ENCODE results near the gene NPR2. TPM values are rescaled to one million over a fixed set of nuclear protein-coding genes. Genes with fewer than 3 reads are reported as not detected.

NPR2 gene
- total and polyA plus RNA-seq, 2 donors (not counting 3 experiments of a cell fraction or from before 2014, with no cell fraction given): 16.4 to 25.6 TPM

GRCh38 chr9:35834260-35835215, 43.1 kb downstream of the NPR2 start:
- no peak for DNase-seq (ENCODE audit: low read depth, low spot score)
- Histone ChIP-seq H3K9ac (replicated peaks; ENCODE audit: extremely low read depth, insufficient read depth, low read length) (no peak overlapping the region), H3K27ac (ENCODE audit: insufficient read depth, low read depth, low read length) (no peak overlapping the region), H3K9me3 (replicated peaks; ENCODE audit: control insufficient read depth, insufficient read depth, low read length) (no peaks in the 10 kb centered on the region), H3K4me3 (replicated peaks in 1 of 3; ENCODE audit: insufficient read depth in 1 of 3, low read depth in 1 of 3, low read length in 3 of 3) (no peak overlapping the region), H2AFZ (ENCODE audit: low read depth, low read length) (no peak overlapping the region), H3K9me1 (replicated peaks; ENCODE audit: control insufficient read depth, extremely low read depth, insufficient read depth, low read length) (no peaks in the 10 kb centered on the region), H3K27me3 (ENCODE audit: control insufficient read depth in 2 of 2, insufficient read depth in 2 of 2, low read length in 2 of 2) (peaks cover 0 to 7% of the 10 kb centered on the region in 2 experiments), H3K4me1 (ENCODE audit: control insufficient read depth, extremely low read depth, insufficient read depth, low read length) (peaks cover 3% of the 10 kb centered on the region), H3K36me3 (ENCODE audit: control insufficient read depth in 2 of 2, extremely low read depth in 1 of 2, insufficient read depth in 2 of 2, low read length in 2 of 2) (no peaks in the 10 kb centered on the region), H4K20me1 (replicated peaks; ENCODE audit: control insufficient read depth, extremely low read depth, insufficient read depth, low read length) (no peaks in the 10 kb centered on the region), H3K79me2 (ENCODE audit: control insufficient read depth, insufficient read depth, low read length) (no peaks in the 10 kb centered on the region), H3K4me2 (ENCODE audit: insufficient read depth, low read length) (no peak overlapping the region)
- FAIRE-seq: no peak
- TF ChIP-seq FOS (IDR thresholded peaks at IDR 0.05; ENCODE audit: borderline replicate concordance, insufficient read depth, low read length) (no peak), MYC (IDR thresholded peaks at IDR 0.05; ENCODE audit: low read depth, low read length) (no peak), JUN (IDR thresholded peaks at IDR 0.05; ENCODE audit: borderline replicate concordance, insufficient read depth, insufficient read length, low read depth) (no peak), CTCF (IDR thresholded peaks at IDR 0.05; ENCODE audit: extremely low read depth in 1 of 2, insufficient read depth in 1 of 2, low read depth in 1 of 2, low read length in 2 of 2) (no peak), POLR2A (IDR thresholded peaks at IDR 0.05; ENCODE audit: low read depth, low read length) (no peak), GATA2 (IDR thresholded peaks at IDR 0.05; ENCODE audit: insufficient read depth, insufficient read length, low read depth, low read length) (no peak), EZH2 (IDR thresholded peaks at IDR 0.05; ENCODE audit: borderline replicate concordance, low read depth, low read length, severe bottlenecking) (no peak), POLR2AphosphoS5 (IDR thresholded peaks at IDR 0.05; ENCODE audit: insufficient read depth, low read depth, low read length) (no peak), MAX (IDR thresholded peaks at IDR 0.05; ENCODE audit: insufficient read depth, insufficient read length) (no peak)
- dilution Hi-C loops (cut with MboI; ENCODE audit: extremely low pct_ligation_motif_present, low sequenced_read_pairs): no loop called here
- CTCF ChIA-PET: interaction anchor here (0.9 to 3.2 kb wide), 16 partner anchors 8 to 177 kb away, joined by 3 to 27 read pairs (median 6); partner anchors contain the start of genes CCDC107, HINT2 and RMRP
- no TSS peak for BruUV-seq (replicated peaks)
- intact Hi-C loops (cut with micrococcal nuclease): no loop called here
- POLR2A ChIA-PET: no interaction called here
